Ishikawa (cell line): ENCODE results near the gene TLX2.

Experiments
- CEBPB ChIP-seq: IDR thresholded peaks from 2 replicates; pipeline ENCODE4 v1.6.1; 2012
- CREB1 ChIP-seq: IDR thresholded peaks from 2 replicates; pipeline ENCODE4 v1.6.1; 2012; ENCODE audit warnings: low read depth
- EGR1 ChIP-seq: IDR thresholded peaks from 2 replicates; pipeline ENCODE4 v1.6.1; 2012
- EP300 ChIP-seq: IDR thresholded peaks from 2 replicates; pipeline ENCODE4 v1.6.1; 2012; ENCODE audit warnings: borderline replicate concordance
- FOXM1 ChIP-seq: IDR thresholded peaks from 2 replicates; pipeline ENCODE4 v1.6.1; 2012; ENCODE audit warnings: low read depth, borderline replicate concordance
- MAX ChIP-seq: IDR thresholded peaks from 2 replicates; pipeline ENCODE4 v1.6.1; 2012
- NFIC ChIP-seq: IDR thresholded peaks from 2 replicates; pipeline ENCODE4 v1.6.1; 2012
- RAD21 ChIP-seq: IDR thresholded peaks from 2 replicates; pipeline ENCODE4 v1.6.1; 2012; ENCODE audit warnings: low read depth
- TAF1 ChIP-seq: IDR thresholded peaks from 2 replicates; pipeline ENCODE4 v1.6.1; 2012; ENCODE audit warnings: low read depth, mild to moderate bottlenecking
- TCF12 ChIP-seq: IDR thresholded peaks from 2 replicates; pipeline ENCODE4 v1.6.1; 2012; ENCODE audit warnings: low read depth
- TEAD4 ChIP-seq: IDR thresholded peaks from 2 replicates; pipeline ENCODE4 v1.6.1; 2012
- USF1 ChIP-seq: IDR thresholded peaks from 2 replicates; pipeline ENCODE4 v1.6.1; 2012
- YY1 ChIP-seq: IDR thresholded peaks from 2 replicates; pipeline ENCODE4 v1.6.1; 2012; ENCODE audit warnings: low read depth
- ZBTB7A ChIP-seq: IDR thresholded peaks from 2 replicates; pipeline ENCODE4 v1.6.1; 2012; ENCODE audit warnings: low read depth
- TF ChIP-seq, protein P1 (sequence below): IDR thresholded peaks from 2 replicates; pipeline ENCODE4 v1.6.1; 2012; ENCODE audit warnings: low read depth, mild to moderate bottlenecking

TLX2 gene

DNA sequence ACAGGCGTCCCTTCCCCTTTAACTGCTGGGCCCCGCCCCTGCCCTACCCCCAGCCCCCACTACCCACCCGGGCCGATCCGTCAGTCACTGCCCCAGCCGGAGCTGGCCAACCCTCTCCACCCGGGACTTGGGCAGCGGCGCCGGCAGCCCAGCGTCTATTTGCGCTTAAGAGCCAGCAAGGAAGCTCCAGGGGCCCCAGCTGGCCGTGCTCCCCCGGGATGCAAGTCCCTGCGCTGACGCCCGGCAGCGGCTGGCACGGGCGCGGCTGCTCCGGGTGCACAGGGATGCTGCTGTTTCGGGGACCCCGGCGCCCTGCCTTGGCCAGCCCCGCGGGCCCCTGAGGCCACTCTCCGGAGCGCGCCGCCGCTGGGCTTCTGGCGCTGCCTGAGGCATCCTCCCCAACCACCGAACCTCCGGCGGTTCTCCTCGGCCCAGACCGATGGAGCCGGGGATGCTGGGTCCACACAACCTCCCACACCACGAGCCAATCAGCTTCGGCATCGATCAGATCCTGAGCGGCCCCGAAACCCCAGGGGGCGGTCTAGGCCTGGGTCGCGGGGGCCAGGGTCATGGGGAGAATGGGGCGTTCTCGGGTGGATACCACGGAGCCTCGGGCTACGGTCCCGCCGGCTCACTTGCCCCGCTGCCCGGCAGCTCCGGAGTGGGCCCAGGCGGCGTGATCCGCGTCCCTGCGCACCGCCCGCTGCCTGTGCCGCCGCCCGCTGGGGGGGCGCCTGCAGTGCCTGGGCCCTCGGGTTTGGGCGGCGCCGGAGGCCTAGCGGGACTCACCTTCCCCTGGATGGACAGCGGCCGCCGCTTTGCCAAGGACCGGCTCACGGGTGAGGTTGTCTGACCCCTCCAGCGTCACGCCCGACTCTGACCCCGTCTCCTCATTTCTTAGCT lies at the start of gene TLX2:
TLX2 (plus strand) TSS at position 83 of the 903 bp plus-strand sequence; CDS start at position 440, 357 bp downstream.
- TF ChIP-seq TAF1 (no peak), NFIC (no peak), USF1 (no peak), MAX (no peak)
- TF ChIP-seq, protein P1, sequence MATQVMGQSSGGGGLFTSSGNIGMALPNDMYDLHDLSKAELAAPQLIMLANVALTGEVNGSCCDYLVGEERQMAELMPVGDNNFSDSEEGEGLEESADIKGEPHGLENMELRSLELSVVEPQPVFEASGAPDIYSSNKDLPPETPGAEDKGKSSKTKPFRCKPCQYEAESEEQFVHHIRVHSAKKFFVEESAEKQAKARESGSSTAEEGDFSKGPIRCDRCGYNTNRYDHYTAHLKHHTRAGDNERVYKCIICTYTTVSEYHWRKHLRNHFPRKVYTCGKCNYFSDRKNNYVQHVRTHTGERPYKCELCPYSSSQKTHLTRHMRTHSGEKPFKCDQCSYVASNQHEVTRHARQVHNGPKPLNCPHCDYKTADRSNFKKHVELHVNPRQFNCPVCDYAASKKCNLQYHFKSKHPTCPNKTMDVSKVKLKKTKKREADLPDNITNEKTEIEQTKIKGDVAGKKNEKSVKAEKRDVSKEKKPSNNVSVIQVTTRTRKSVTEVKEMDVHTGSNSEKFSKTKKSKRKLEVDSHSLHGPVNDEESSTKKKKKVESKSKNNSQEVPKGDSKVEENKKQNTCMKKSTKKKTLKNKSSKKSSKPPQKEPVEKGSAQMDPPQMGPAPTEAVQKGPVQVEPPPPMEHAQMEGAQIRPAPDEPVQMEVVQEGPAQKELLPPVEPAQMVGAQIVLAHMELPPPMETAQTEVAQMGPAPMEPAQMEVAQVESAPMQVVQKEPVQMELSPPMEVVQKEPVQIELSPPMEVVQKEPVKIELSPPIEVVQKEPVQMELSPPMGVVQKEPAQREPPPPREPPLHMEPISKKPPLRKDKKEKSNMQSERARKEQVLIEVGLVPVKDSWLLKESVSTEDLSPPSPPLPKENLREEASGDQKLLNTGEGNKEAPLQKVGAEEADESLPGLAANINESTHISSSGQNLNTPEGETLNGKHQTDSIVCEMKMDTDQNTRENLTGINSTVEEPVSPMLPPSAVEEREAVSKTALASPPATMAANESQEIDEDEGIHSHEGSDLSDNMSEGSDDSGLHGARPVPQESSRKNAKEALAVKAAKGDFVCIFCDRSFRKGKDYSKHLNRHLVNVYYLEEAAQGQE: no peak

GRCh38 chr2:74471332-74472065 lies 42.8 kb upstream of the TLX2 start:
- TF ChIP-seq CREB1: no peak
- TF ChIP-seq TAF1: no peak
- no peak for TF ChIP-seq EGR1
- no peak for TF ChIP-seq USF1
- no peak for TF ChIP-seq CEBPB
- no peak for TF ChIP-seq FOXM1
- TF ChIP-seq, protein P1: no peak
- TF ChIP-seq YY1: no peak
- TF ChIP-seq EP300: no peak
- no peak for TF ChIP-seq TEAD4
- TF ChIP-seq MAX: no peak
- no peak for TF ChIP-seq RAD21
- no peak for TF ChIP-seq ZBTB7A
- no peak for TF ChIP-seq TCF12
- no peak for TF ChIP-seq NFIC

DNA sequence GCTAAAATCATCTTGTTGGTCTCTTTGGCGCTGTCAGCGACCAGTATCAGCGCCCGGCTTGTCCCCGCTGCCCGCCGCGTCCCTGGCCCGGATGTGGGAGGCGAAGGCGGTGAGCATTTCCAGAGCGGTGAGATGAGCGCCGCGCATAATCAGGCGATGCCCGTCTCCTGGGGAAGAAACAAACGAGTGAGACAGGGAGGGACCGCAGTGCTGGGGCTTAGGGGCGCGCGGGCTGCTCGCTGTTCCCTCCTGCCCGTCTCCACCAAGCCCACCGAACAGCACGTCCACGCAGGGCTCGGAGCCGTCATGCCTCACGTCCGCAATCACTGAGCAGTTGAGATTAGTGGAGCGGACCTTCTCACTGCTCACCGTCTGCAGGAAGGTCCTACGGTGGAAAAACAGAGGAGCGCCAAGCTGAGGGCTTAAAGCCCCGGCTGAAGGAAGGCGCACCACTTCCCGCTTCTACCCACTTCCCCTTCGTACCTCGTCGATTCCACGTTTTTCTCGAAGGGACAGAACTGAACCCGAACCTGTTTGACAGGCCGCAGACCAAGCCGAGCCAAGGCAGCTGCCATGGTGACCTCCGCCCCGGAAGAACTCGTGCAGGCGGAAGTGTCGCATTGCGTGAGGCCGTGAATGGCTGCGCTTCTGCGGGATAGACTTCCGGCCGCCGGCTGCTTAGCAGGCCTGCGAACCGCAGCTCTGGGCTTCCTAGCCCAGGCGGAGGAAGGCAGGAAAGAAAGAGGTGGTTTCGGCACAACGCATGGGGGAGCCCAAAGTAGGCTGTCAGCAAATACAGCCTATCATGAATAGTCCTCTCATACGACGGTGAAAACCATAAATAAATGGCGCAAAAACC lies 41.9 kb upstream of the TLX2 start, which contains the start of gene MRPL53:
MRPL53 (minus strand) TSS at position 595 of the 859 bp plus-strand sequence; CDS start at position 575, 20 bp downstream.
- TF ChIP-seq EGR1 (peak; percentile 61), CEBPB (peak; percentile 24; the same call in 1 of the 2 replicates), TEAD4 (peak; percentile 54), RAD21 (no peak), NFIC (peak; percentile 53), MAX (peak; percentile 91), CREB1 (peak; percentile 81), FOXM1 (no peak; the same call in 1 of the 2 replicates), USF1 (no peak; the same call in 1 of the 2 replicates), TCF12 (peak; percentile 78), EP300 (peak; percentile 44; the same call in 1 of the 2 replicates), TAF1 (peak; percentile 86), ZBTB7A (no peak), YY1 (peak; percentile 97)
- TF ChIP-seq, protein P1: no peak
